DMS53 (cell line): ENCODE results near the gene PRDM7.
"Not testable (repeated sequence)": the region's sequence is repeated elsewhere in the genome, so short reads cannot be mapped to it uniquely, and the experiment has no call there.

Source experiments
- DNase-seq: peaks from one replicate; lab custom pipeline; 2025; lab: John Stamatoyannopoulos, UW

Gene PRDM7

GRCh38 chr16:90012991-90013745, 64.0 kb downstream of the PRDM7 start:
- DNase-seq = peak; percentile 25

GRCh38 chr16:90011908-90012501, 65.1 kb downstream of the PRDM7 start:
- no peak for DNase-seq

GRCh38 chr16:90011508-90011819, 65.7 kb downstream of the PRDM7 start:
- DNase-seq = no peak

- no peak for DNase-seq
These were observed 66.2 kb downstream of the PRDM7 start for GRCh38 chr16:90010676-90011507.

GRCh38 chr16:90009172-90009899, 67.8 kb downstream of the PRDM7 start:
- DNase-seq = no peak

- no peak for DNase-seq
These were observed 68.4 kb downstream of the PRDM7 start for GRCh38 chr16:90008708-90009145.

- DNase-seq = not testable (repeated sequence)
These were observed 69.4 kb downstream of the PRDM7 start for GRCh38 chr16:90007635-90008234.

- DNase-seq = no peak
These were observed 70.1 kb downstream of the PRDM7 start for GRCh38 chr16:90007015-90007414.
